Omental fat pad (tissue), 4 donors: ENCODE data around the gene EMILIN2. TPM values are rescaled to one million over a fixed set of nuclear protein-coding genes. Genes with fewer than 3 reads are reported as not detected.

Source experiments
- ATAC-seq: fragments of 150-250 bp; one replicate; pipeline ENCODE4 v1.9.1; 2016; ENCODE audit warnings: mild to moderate bottlenecking, moderate library complexity; ENCODE audit not compliant: low FRiP score
- DNase-seq: peaks from one replicate; pipeline ENCODE4 v3.0.0-alpha.2; 2019; ENCODE audit warnings: low spot score
- CTCF ChIP-seq, 3 donors: fragments of 450-650 bp; IDR thresholded peaks; one replicate each; pipeline ENCODE4 v1.5.1; 2016 to 2017; ENCODE audit warnings: antibody characterized with exemption in 3 of 3, mild to moderate bottlenecking in 3 of 3, moderate library complexity in 2 of 3
- total RNA-seq, 4 donors: library from RNA; depleted of rRNA; stranded (reverse); fragments of >200 nt; gene quantifications; one replicate each; pipeline ENCODE4 v1.1.0, GENCODE V29; 2016

Gene EMILIN2
- total RNA-seq, 4 donors from 2014 or later, result 33.9 to 56.4 (median 52.9) TPM

- TF ChIP-seq CTCF (IDR thresholded peaks at IDR 0.05), result no peak
- DNase-seq (no peak), ATAC-seq (no peak)
Measured at GRCh38 chr18:2814928-2815327, 31.9 kb upstream of the EMILIN2 start.

DNA sequence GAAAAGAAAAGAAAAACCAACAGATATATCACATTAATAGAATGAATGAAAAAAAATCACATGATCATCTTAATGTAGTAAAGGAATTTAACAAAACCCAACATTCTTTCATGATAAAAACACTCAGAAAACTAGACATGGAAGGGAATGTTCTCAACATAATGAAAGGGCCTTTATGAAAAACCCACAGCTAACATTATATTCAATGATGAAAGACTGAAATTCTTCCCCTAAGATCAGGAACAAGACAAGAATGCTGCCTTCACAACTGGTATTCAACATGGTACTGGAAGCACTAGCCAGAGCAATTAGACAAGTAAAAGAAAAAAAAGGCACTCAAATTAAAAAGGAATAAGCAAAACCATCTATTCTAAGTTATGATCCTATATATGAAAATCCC lies 28.5 kb upstream of the EMILIN2 start:
- DNase-seq, result no peak
- TF ChIP-seq CTCF (IDR thresholded peaks at IDR 0.05), result no peak
- ATAC-seq, result no peak

GRCh38 chr18:2821695-2822094 lies 25.1 kb upstream of the EMILIN2 start:
- ATAC-seq (no peak), DNase-seq (no peak)
- TF ChIP-seq CTCF (IDR thresholded peaks at IDR 0.05), result no peak

GRCh38 chr18:2822213-2822921 lies 24.4 kb upstream of the EMILIN2 start:
- DNase-seq, result no peak
- ATAC-seq, result no peak
- no peak for TF ChIP-seq CTCF (IDR thresholded peaks at IDR 0.05)

- no peak for ATAC-seq
- TF ChIP-seq CTCF (IDR thresholded peaks at IDR 0.05), result no peak
- DNase-seq, result no peak
Measured at GRCh38 chr18:2823202-2823601, 23.6 kb upstream of the EMILIN2 start.

DNA sequence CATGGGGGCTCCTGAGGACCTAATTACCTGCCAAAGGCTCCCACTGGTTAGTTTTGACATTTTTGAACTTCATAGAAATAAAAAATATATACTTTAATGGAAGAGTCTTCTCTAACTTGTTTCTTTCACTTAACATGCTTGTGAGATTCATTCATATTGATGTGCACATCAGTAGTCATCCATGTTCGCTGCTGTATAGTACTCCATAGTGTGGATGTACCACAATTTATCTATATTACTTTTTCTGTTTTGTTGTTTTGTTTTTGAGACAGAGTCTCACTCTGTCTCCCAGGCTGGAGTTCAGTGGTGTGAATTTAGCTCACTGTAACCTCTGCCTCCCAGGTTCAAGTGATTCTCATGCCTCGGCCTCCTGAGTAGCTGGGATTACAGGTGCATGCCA lies 22.8 kb upstream of the EMILIN2 start:
- DNase-seq, result no peak
- no peak for ATAC-seq
- TF ChIP-seq CTCF (IDR thresholded peaks at IDR 0.05), result no peak

DNA sequence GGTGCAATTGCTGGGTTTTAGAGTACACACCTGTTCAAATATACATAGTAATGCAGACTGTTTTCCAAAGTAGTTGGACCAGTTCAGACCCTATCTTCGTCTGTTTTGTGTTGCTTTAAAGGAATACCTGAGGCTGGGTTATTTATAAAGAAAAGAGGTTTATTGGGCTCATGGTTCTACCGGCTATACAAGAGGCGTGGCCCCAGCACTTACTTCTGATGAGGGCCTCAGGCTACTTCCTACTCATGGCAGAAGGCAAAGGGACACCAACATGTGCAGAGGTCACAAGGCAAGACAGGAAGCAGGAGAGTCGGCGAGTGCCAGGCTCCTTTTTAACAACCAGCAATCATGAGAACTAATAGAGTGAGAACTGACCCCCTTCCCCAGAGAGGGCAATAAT lies 21.9 kb upstream of the EMILIN2 start:
- DNase-seq (no peak), ATAC-seq (no peak)
- no peak for TF ChIP-seq CTCF (IDR thresholded peaks at IDR 0.05)
